ENCODE results near the gene AKT1.

Gene AKT1

GRCh38 chr14:104757238-104757585 is 38.3 kb downstream of the AKT1 start:
- no peak for TF ChIP-seq CTCF (IDR thresholded peaks at IDR 0.05; ENCODE audit: low read depth, low read length)

GRCh38 chr14:104756477-104757237 is 38.9 kb downstream of the AKT1 start:
- no peak for TF ChIP-seq CTCF (IDR thresholded peaks at IDR 0.05; ENCODE audit: low read depth, low read length)
- no peak for DNase-seq (ENCODE audit: extremely low read depth, low read depth)

More at GRCh38 chr14:104757238-104757585, 38.3 kb downstream of the AKT1 start:
- no peak for DNase-seq (ENCODE audit: extremely low read depth, low read depth)

GRCh38 chr14:104755621-104756020 is 39.9 kb downstream of the AKT1 start:
- no peak for DNase-seq (ENCODE audit: extremely low read depth, low read depth)
- TF ChIP-seq CTCF (IDR thresholded peaks at IDR 0.05; ENCODE audit: low read depth, low read length): no peak

- TF ChIP-seq CTCF (IDR thresholded peaks at IDR 0.05; ENCODE audit: low read depth, low read length): no peak
- DNase-seq (ENCODE audit: extremely low read depth, low read depth): no peak
These were observed 41.2 kb downstream of the AKT1 start for GRCh38 chr14:104754213-104754851.

- DNase-seq (ENCODE audit: extremely low read depth, low read depth): no peak
- no peak for TF ChIP-seq CTCF (IDR thresholded peaks at IDR 0.05; ENCODE audit: low read depth, low read length)
These were observed 41.9 kb downstream of the AKT1 start for GRCh38 chr14:104753528-104754212.

GRCh38 chr14:104752735-104753527 is 42.6 kb downstream of the AKT1 start, which contains the start of gene SIVA1:
Gene SIVA1 (plus strand): TSS chr14:104753147. CDS start chr14:104753202, 55 bp downstream.
- TF ChIP-seq CTCF (IDR thresholded peaks at IDR 0.05; ENCODE audit: low read depth, low read length): no peak
- DNase-seq (ENCODE audit: extremely low read depth, low read depth): peak; percentile 98

Data from AG09319 (cell line).